ENCODE data around the gene FBXW4. TPM values are rescaled to one million over a fixed set of nuclear protein-coding genes. Genes with fewer than 3 reads are reported as not detected.
A peak's percentile ranks its signal among the peaks of the same experiment; 100 is the strongest.

The FBXW4 gene
- total and polyA plus RNA-seq, 2 of the 8 experiments (the other 6 are each of a cell fraction or from before 2014, with no cell fraction given): 29.0 to 32.8 TPM

DNA sequence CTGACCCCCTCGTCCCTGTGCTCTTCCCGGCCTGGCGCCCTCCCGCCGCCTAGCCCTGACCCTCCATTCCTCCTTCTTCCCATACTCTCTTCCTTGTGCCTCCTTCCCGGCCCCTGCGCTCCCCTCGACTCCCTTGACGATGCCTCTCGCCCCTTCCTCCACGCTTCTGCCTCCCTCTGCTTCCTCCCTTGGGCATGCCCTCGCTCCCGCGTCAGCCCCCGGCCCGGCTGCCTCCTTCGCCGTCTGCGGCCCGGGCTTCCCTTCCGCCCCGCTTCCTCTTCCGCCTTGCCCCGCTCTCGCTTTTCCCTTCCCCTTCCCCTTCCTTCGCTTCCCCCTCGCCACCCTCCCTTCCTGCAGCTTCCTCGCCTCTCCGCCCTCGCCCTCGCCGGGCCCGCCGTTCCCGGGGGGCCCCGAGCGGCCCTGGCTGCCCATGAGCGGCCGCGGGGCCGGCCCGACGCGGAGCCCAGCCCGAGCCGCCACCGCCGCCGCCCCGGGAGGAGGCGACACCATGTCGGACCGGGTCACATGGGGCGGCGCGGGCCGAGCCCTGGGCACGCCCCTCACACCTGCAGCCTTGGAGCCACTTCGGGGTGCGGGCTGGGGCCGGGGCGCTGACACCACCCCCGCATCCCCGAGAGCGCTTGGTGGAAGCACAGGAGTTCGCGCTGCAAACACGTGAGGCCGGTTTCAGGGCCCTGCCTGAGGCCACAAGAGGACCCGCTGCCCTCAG is at the start of gene FBXW4 (continued):
- peak; percentile 30 for TF ChIP-seq CHD7 (IDR thresholded peaks at IDR 0.05; ENCODE audit: insufficient replicate concordance, low read length)
- TF ChIP-seq TCF12 (IDR thresholded peaks at IDR 0.05; ENCODE audit: low read depth, low read length): 0 out of 2 replicates have a peak, but pooled peaks have one; percentile 13
- TF ChIP-seq HDAC6 (IDR thresholded peaks at IDR 0.05; ENCODE audit: low read depth, low read length): no peak
- TF ChIP-seq PHF8 (conservative IDR thresholded peaks at IDR 0.05; ENCODE audit: low read depth, low read length): peak; percentile 67
- no peak for TF ChIP-seq SP1 (IDR thresholded peaks at IDR 0.05; ENCODE audit: low read depth, low read length)
- TF ChIP-seq, protein P1, sequence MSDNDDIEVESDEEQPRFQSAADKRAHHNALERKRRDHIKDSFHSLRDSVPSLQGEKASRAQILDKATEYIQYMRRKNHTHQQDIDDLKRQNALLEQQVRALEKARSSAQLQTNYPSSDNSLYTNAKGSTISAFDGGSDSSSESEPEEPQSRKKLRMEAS (IDR thresholded peaks at IDR 0.05): peak; percentile 85
- peak; percentile 79; the same call in 1 of the 2 replicates for TF ChIP-seq RBBP5 (IDR thresholded peaks at IDR 0.05; ENCODE audit: borderline replicate concordance, low read depth, low read length)
- TF ChIP-seq CBX8 (IDR thresholded peaks at IDR 0.05; ENCODE audit: borderline replicate concordance, low read depth, low read length): no peak

Measured in H1 (cell line).